ENCODE results near the gene C16orf78. TPM values are rescaled to one million over a fixed set of nuclear protein-coding genes. Genes with fewer than 3 reads are reported as not detected.

Gene C16orf78
- total RNA-seq, 2 experiments from 2014 or later, result not detected

GRCh38 chr16:49333259-49333597 is 40.4 kb upstream of the C16orf78 start:
- ChIA-PET POLR2A (no interaction called here), CTCF (no interaction called here)
- H3K36me3 Mint-ChIP-seq (ENCODE audit: low read depth), result no peaks in the 10 kb centered on the region
- H3K27me3 ChIP-seq (ENCODE audit: control insufficient read depth in 1 of 2, insufficient read depth in 2 of 2, low read length in 2 of 2), result no peaks in the 10 kb centered on the region
- no peaks in the 10 kb centered on the region for H3K36me3 ChIP-seq (ENCODE audit: insufficient read depth, low read length)
- H3K4me3 ChIP-seq (ENCODE audit: low read length), result no peak overlapping the region
- H3K4me1 ChIP-seq (ENCODE audit: insufficient read depth, low read length), result no peaks in the 10 kb centered on the region
- TF ChIP-seq CTCF (IDR thresholded peaks at IDR 0.05), result no peak
- no peaks in the 10 kb centered on the region for H3K4me1 Mint-ChIP-seq (ENCODE audit: low read depth)
- intact Hi-C loops (cut with DNase I, micrococcal nuclease), result no loop called here
- no peak for ATAC-seq (ENCODE audit: poor library complexity)
- DNase-seq, result no peak
- no peak overlapping the region for H3K27ac Mint-ChIP-seq
- no peaks in the 10 kb centered on the region for H3K9me3 Mint-ChIP-seq
- H3K4me3 Mint-ChIP-seq, result no peak overlapping the region
- H3K9me3 ChIP-seq (ENCODE audit: control insufficient read depth in 1 of 2, insufficient read depth in 1 of 2, low read length in 2 of 2), result peaks cover 0 to 4% of the 10 kb centered on the region in 2 experiments
- no peak overlapping the region for H3K27ac ChIP-seq (ENCODE audit: low read depth in 1 of 2, low read length in 2 of 2)
- peaks cover 20% of the 10 kb centered on the region for H3K27me3 Mint-ChIP-seq

GRCh38 chr16:49335828-49336227 is 37.8 kb upstream of the C16orf78 start:
- Mint-ChIP-seq H3K9me3 (no peaks in the 10 kb centered on the region), H3K27ac (no peak overlapping the region), H3K36me3 (ENCODE audit: low read depth) (no peaks in the 10 kb centered on the region), H3K4me1 (ENCODE audit: low read depth) (no peaks in the 10 kb centered on the region), H3K27me3 (peaks cover 31% of the 10 kb centered on the region), H3K4me3 (no peak overlapping the region)
- Histone ChIP-seq H3K36me3 (ENCODE audit: insufficient read depth, low read length) (no peaks in the 10 kb centered on the region), H3K4me1 (ENCODE audit: insufficient read depth, low read length) (no peaks in the 10 kb centered on the region), H3K27me3 (ENCODE audit: control insufficient read depth in 1 of 2, insufficient read depth in 2 of 2, low read length in 2 of 2) (no peaks in the 10 kb centered on the region), H3K4me3 (ENCODE audit: low read length) (no peak overlapping the region), H3K9me3 (ENCODE audit: control insufficient read depth in 1 of 2, insufficient read depth in 1 of 2, low read length in 2 of 2) (peaks cover 0 to 4% of the 10 kb centered on the region in 2 experiments), H3K27ac (ENCODE audit: low read depth in 1 of 2, low read length in 2 of 2) (no peak overlapping the region)
- ATAC-seq (ENCODE audit: poor library complexity), result no peak
- no peak for DNase-seq
- POLR2A ChIA-PET, result no interaction called here
- no peak for TF ChIP-seq CTCF (IDR thresholded peaks at IDR 0.05)
- intact Hi-C loops (cut with DNase I, micrococcal nuclease), result no loop called here
- CTCF ChIA-PET, result no interaction called here

GRCh38 chr16:49336581-49336980 is 37.0 kb upstream of the C16orf78 start:
- intact Hi-C loops (cut with DNase I, micrococcal nuclease), result no loop called here
- TF ChIP-seq CTCF (IDR thresholded peaks at IDR 0.05), result no peak
- H3K4me1 Mint-ChIP-seq (ENCODE audit: low read depth), result no peaks in the 10 kb centered on the region
- ChIA-PET CTCF (no interaction called here), POLR2A (no interaction called here)
- Histone ChIP-seq H3K9me3 (ENCODE audit: control insufficient read depth in 1 of 2, insufficient read depth in 1 of 2, low read length in 2 of 2) (peaks cover 0 to 5% of the 10 kb centered on the region in 2 experiments), H3K36me3 (ENCODE audit: insufficient read depth, low read length) (no peaks in the 10 kb centered on the region), H3K27me3 (ENCODE audit: control insufficient read depth in 1 of 2, insufficient read depth in 2 of 2, low read length in 2 of 2) (no peaks in the 10 kb centered on the region), H3K4me1 (ENCODE audit: insufficient read depth, low read length) (no peaks in the 10 kb centered on the region), H3K4me3 (ENCODE audit: low read length) (no peak overlapping the region), H3K27ac (ENCODE audit: low read depth in 1 of 2, low read length in 2 of 2) (no peak overlapping the region)
- no peaks in the 10 kb centered on the region for H3K9me3 Mint-ChIP-seq
- no peaks in the 10 kb centered on the region for H3K36me3 Mint-ChIP-seq (ENCODE audit: low read depth)
- ATAC-seq (ENCODE audit: poor library complexity), result no peak
- no peak for DNase-seq
- H3K27ac Mint-ChIP-seq, result no peak overlapping the region
- peaks cover 33% of the 10 kb centered on the region for H3K27me3 Mint-ChIP-seq
- no peak overlapping the region for H3K4me3 Mint-ChIP-seq
